HUDEP-2 (cell line): ENCODE results near the gene AMBRA1.
"Not testable (repeated sequence)": the region's sequence is repeated elsewhere in the genome, so short reads cannot be mapped to it uniquely, and the experiment has no call there.

ENCODE experiments used
- DNase-seq, 76 experiments: peaks; one replicate each; lab custom pipeline; 2025; ENCODE audit not compliant: unreplicated experiment in 76 of 76; lab: John Stamatoyannopoulos, UW

AMBRA1 gene

GRCh38 chr11:46535688-46536087 is 58.1 kb downstream of the AMBRA1 start:
- DNase-seq: no peak

GRCh38 chr11:46534711-46535110 is 59.1 kb downstream of the AMBRA1 start:
- no peak for DNase-seq

- no peak for DNase-seq
Observed at GRCh38 chr11:46533396-46534100, 60.3 kb downstream of the AMBRA1 start.

GRCh38 chr11:46529928-46530574 is 63.8 kb downstream of the AMBRA1 start:
- DNase-seq: no peak

GRCh38 chr11:46529095-46529905 is 64.5 kb downstream of the AMBRA1 start:
- DNase-seq: peak in 53 of 76 experiments; percentile 14 to 73 (median 42)

- no peak for DNase-seq
Observed at GRCh38 chr11:46528445-46529094, 65.3 kb downstream of the AMBRA1 start.

GRCh38 chr11:46527591-46528130 is 66.2 kb downstream of the AMBRA1 start:
- DNase-seq: no peak

- DNase-seq: peak in 3 of 76 experiments; percentile 12 to 23 (median 19)
Observed at GRCh38 chr11:46526216-46527215, 67.3 kb downstream of the AMBRA1 start.

GRCh38 chr11:46524201-46524770 is 69.5 kb downstream of the AMBRA1 start:
- no peak for DNase-seq

- no peak for DNase-seq
Observed at GRCh38 chr11:46523290-46523689, 70.5 kb downstream of the AMBRA1 start.

- no peak for DNase-seq
Observed at GRCh38 chr11:46522682-46523281, 71.0 kb downstream of the AMBRA1 start.

GRCh38 chr11:46521961-46522681 is 71.7 kb downstream of the AMBRA1 start:
- no peak for DNase-seq

- no peak for DNase-seq
Observed at GRCh38 chr11:46520971-46521745, 72.7 kb downstream of the AMBRA1 start.

GRCh38 chr11:46519351-46519750 is 74.5 kb downstream of the AMBRA1 start:
- DNase-seq: no peak

GRCh38 chr11:46518928-46519327 is 74.9 kb downstream of the AMBRA1 start:
- DNase-seq: not testable (repeated sequence)

GRCh38 chr11:46514370-46514769 is 79.5 kb downstream of the AMBRA1 start:
- no peak for DNase-seq

- peak in 2 of 76 experiments; percentile 4 for DNase-seq
Observed at GRCh38 chr11:46513934-46514342, 79.9 kb downstream of the AMBRA1 start.
